Measurements from ENCODE around the gene SCMH1. TPM values are rescaled to one million over a fixed set of nuclear protein-coding genes. Genes with fewer than 3 reads are reported as not detected.
A peak's percentile ranks its signal among the peaks of the same experiment; 100 is the strongest.

The SCMH1 gene
- total and polyA plus RNA-seq, 7 donors, result 16.2 to 39.4 (median 28.3) TPM

- peaks cover 23% of the 10 kb centered on the region for H3K4me1 ChIP-seq
- WGBS, 3 donors, result 89 to 92% (median 91%) methylated on average over 3 of the region's 3 CpGs
- intact Hi-C loops (cut with DNase I), result loop anchor here in 1 of 2 donors (10.0 kb wide), 1 partner anchor 73 kb away; no protein-coding TSS in a partner anchor
- H3K27me3 ChIP-seq (ENCODE audit: insufficient read depth in 3 of 3, low read length in 2 of 3), result no peaks in the 10 kb centered on the region
- ATAC-seq, result peak in 3 of 4 donors; percentile 23 to 50 (median 29)
- DNase-seq, result no peak
- no peak overlapping the region for H3K4me3 ChIP-seq
- H3K36me3 ChIP-seq (ENCODE audit: insufficient read depth in 1 of 2, low read depth in 1 of 2), result peaks cover 5 to 52% of the 10 kb centered on the region in 2 donors
- TF ChIP-seq CTCF (IDR thresholded peaks at IDR 0.05), result no peak
- no peak overlapping the region for H3K27ac ChIP-seq
- H3K9me3 ChIP-seq, result no peaks in the 10 kb centered on the region
Measured at GRCh38 chr1:41041614-41042270, 200.4 kb downstream of the SCMH1 start.

DNA sequence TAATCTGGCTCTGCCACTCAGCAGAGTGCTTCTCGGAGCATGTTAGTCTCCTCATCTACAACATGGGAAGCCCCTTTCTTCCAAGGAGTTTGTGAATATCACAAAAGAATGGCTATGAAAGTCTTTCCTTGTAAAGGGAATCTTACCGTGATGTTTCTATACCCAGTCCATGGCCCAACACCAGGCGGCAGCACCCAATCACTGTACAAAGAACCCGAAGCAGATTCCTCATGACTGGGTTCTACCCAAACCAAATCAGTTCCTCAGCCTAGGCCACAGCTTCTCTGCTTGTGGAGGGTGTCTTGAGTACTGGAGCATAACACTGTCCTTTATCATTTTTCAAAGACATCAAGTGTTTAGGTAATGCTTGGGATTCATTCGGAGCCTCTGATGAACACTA is 204.0 kb downstream of the SCMH1 start:
- TF ChIP-seq CTCF (IDR thresholded peaks at IDR 0.05), result no peak
- H3K27ac ChIP-seq, result no peak overlapping the region
- no peaks in the 10 kb centered on the region for H3K9me3 ChIP-seq
- ATAC-seq (no peak), DNase-seq (no peak)
- intact Hi-C loops (cut with DNase I), result no loop called here
- no peaks in the 10 kb centered on the region for H3K27me3 ChIP-seq (ENCODE audit: insufficient read depth in 3 of 3, low read length in 2 of 3)
- peaks cover 5 to 75% of the 10 kb centered on the region in 2 donors for H3K36me3 ChIP-seq (ENCODE audit: insufficient read depth in 1 of 2, low read depth in 1 of 2)
- no peaks in the 10 kb centered on the region for H3K4me1 ChIP-seq
- H3K4me3 ChIP-seq, result no peak overlapping the region
- 89 to 90% (median 90%) methylated on average over 5 of the region's 5 CpGs for WGBS, 3 donors

GRCh38 chr1:41037116-41037903 is 204.8 kb downstream of the SCMH1 start:
- Histone ChIP-seq H3K9me3 (no peaks in the 10 kb centered on the region), H3K4me1 (no peaks in the 10 kb centered on the region), H3K36me3 (ENCODE audit: insufficient read depth in 1 of 2, low read depth in 1 of 2) (peaks cover 5 to 83% of the 10 kb centered on the region in 2 donors), H3K27me3 (ENCODE audit: insufficient read depth in 3 of 3, low read length in 2 of 3) (no peaks in the 10 kb centered on the region), H3K4me3 (no peak overlapping the region), H3K27ac (no peak overlapping the region)
- DNase-seq (no peak), ATAC-seq (no peak)
- intact Hi-C loops (cut with DNase I), result no loop called here
- 92 to 98% (median 94%) methylated on average over 3 of the region's 3 CpGs for WGBS, 3 donors
- no peak for TF ChIP-seq CTCF (IDR thresholded peaks at IDR 0.05)

DNA sequence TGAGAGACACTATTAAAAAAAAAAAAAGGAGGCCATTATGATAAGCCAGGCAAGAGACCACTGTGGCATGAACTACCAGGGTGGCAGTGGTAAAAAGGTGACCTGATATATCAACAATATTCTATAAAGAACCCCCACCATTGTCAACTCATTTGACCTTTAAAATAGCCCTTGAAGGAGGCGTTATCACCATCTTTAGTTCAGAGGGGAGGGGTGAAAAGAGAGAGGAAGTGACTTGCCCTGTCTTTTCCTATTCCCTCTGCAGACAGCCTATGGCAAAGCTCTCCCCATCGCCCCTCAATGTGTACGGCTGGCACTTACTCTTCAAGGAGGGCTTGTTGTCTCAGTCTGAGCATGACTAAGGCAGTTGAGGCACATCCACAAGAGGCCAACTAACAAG is 208.8 kb downstream of the SCMH1 start:
- Histone ChIP-seq H3K9me3 (no peaks in the 10 kb centered on the region), H3K4me3 (no peak overlapping the region), H3K36me3 (ENCODE audit: insufficient read depth in 1 of 2, low read depth in 1 of 2) (peaks cover 2 to 91% of the 10 kb centered on the region in 2 donors), H3K27me3 (ENCODE audit: insufficient read depth in 3 of 3, low read length in 2 of 3) (no peaks in the 10 kb centered on the region), H3K27ac (no peak overlapping the region), H3K4me1 (no peaks in the 10 kb centered on the region)
- intact Hi-C loops (cut with DNase I), result no loop called here
- WGBS, 3 donors, result 90 to 100% (median 96%) methylated on average over 3 of the region's 3 CpGs
- no peak for TF ChIP-seq CTCF (IDR thresholded peaks at IDR 0.05)
- DNase-seq, result no peak
- no peak for ATAC-seq

All from psoas muscle (tissue), 8 donors.